GM18511 (cell line): ENCODE data around the gene CAMK1G.

Experiments
- ATAC-seq: cut with Tn5 transposase; IDR thresholded peaks from one replicate; pipeline ENCODE4 v1.9.1; 2021; ENCODE audit warnings: mild to moderate bottlenecking, moderate library complexity; ENCODE audit not compliant: unreplicated experiment

CAMK1G gene

DNA sequence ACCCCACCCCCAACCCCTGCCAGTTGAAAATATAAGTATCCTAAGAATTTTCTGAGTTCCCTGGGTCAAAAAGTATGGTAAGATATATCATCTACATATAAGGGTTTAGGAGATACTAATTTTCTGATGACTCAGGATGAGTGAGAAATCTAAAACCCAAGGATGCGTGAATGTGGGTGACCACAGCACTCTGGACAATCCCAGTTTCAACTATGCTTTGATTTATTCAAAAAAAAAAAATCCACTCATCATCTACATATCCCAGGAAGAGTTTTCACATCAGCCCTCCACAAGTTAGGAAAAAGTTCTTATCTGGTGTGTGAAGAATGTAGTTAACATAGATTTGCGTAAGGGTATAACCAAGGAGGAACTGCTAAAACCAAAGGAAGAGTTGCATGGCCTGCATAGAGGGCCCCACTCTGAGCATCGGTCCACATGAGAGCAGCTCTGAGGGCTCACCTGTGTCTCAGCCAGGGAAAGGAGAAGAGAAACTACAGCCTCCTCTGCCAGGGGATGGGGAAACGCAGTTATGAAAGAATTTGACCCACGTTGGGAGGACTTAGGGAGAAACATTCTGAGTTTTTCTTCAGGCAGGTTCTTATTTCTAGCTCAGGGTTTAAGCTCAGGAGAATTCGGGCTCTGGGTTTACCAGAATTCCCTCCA lies 50.0 kb downstream of the CAMK1G start:
- ATAC-seq: peak; percentile 64

- no peak for ATAC-seq
Observed at GRCh38 chr1:209634005-209634737, 50.7 kb downstream of the CAMK1G start.

DNA sequence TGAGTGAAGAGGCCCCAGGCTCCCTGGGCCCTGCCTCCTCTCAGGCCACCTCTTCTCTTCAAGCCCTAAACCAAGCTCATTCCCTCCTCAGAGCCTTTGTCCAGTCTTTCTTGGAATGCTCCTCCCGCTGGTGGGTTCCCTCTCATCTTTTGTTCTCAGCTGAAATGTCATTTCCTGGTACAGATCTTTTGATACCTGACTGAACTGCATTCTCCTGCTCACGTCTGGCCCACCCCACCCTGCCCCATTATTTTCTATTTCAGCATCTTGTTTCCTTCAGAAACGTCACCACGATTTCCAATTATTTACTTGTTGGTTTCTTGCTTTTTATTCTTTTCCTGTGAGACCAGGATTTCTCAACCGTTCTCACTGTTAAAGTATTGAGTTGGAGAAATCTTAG lies 52.3 kb downstream of the CAMK1G start:
- no peak for ATAC-seq

DNA sequence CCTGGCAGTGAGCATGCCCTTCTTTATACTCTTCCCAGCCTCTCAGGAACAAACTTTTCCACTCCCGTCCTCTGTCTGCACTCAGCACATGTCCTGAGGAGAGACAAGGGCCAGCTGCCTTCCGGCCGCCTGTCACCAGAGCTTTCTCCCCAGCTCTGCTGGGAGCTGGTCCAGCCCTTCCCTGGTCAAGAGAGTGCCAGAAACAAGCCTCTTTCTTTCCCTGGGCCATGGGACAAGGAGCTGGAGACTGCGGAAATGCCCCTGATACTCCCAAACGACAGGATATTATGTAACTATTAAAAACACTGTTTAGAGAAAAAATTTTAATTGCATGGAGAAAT lies 58.3 kb downstream of the CAMK1G start:
- no peak for ATAC-seq

GRCh38 chr1:209642816-209643215 lies 59.3 kb downstream of the CAMK1G start:
- ATAC-seq: no peak

DNA sequence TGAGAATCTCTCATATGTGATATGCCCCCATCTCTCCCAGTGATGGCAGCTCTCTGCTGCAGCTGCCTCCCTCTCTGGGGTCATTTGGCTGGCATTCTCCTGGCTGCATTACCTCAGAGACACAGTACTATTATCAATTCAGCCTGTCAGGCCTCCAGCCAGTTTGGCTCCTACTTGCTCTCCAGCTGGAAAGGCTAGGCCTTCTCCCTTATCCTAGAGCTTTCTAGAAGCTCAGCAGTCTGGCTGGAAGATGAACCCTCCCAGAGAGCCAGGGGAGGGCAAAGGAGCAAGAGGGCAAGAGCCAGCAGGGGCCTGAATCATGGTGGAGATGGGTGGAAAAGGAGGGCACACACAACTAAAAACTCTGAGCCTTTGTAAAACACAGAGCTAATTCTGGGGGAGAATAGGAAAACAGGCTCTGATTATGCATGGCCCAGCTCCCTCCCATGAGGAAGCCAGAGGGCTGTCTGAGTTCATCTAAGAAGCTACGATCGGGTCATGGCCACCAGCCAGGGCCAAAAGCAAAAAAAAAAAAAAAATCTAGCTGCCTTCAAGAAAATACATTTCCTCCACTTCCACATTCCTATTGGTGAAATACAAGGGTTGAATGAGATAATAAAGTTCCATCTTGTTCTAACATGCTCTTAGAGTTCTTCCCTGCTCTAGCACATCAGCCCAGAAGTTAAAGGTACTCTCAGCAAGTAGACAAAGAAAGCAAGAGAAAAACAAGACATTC lies 59.9 kb downstream of the CAMK1G start:
- no peak for ATAC-seq

DNA sequence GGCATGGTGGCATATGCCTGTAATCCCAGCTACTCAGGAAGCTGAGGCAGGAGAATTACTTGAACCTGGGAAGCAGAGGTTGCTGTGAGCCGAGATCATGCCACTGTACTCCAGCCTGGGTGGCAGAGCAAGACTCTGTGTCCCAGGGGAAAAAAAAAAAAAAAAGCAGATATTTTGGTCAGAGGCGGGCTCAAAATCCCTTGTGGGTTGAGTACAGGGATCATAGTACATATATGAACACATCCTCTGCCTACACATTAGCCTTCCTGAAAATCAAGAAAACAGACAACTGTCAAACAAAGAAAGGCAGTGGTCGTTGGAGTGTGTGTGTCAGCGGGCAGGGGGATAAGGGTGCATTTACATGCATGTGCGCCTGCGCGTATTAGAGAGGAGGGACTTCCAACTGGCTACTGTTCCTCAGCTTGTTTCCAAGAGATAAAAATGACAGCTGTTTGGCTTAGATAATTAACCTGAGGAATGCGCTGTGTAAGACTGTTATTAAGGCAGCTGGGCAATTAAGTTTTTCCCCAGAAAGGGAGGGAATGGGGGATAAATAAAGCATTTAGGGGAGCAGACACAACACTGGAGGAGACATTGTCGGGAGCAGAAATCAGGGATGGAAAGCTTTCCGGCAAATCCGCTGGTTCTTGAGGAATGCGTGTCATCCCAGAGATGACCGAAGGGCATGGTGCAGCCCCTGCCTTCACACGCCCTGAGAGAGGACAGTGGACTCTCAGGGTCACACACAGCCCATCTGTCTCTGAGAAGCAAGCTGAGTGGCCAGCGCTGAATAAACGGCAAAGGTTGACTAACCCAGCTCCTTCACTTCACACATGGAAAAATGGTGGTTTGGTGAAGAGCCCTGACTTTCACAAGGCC lies 62.3 kb downstream of the CAMK1G start:
- ATAC-seq: no peak

- no peak for ATAC-seq
Observed at GRCh38 chr1:209646558-209646957, 63.0 kb downstream of the CAMK1G start.

GRCh38 chr1:209647156-209647555 lies 63.6 kb downstream of the CAMK1G start:
- no peak for ATAC-seq

- no peak for ATAC-seq
Observed at GRCh38 chr1:209648346-209648745, 64.8 kb downstream of the CAMK1G start.

- ATAC-seq: no peak
Observed at GRCh38 chr1:209648931-209649776, 65.6 kb downstream of the CAMK1G start.

- no peak for ATAC-seq
Observed at GRCh38 chr1:209650454-209650853, 66.9 kb downstream of the CAMK1G start.

DNA sequence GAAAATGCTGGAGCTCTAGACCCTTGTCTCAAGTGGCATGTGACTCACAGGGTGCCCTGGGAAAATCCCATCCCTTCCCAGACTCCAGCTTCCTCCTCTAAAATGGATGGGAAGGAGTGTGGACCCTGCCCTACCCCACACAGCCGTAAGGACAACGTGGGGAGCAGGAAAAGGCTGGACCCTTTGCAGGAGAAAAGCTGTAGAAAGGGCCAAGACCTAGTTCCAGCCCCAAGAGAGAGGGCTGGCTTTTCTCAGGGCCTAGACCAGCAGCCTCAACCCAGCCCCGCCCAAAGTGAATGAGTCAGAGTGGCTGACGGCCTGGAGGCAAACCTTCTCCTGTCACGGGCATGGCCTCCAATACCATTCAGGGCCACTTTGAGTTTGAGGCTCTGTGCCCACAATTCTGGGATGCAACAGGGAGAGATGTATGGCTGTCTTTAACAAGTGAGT lies 67.6 kb downstream of the CAMK1G start:
- ATAC-seq: peak; percentile 64

DNA sequence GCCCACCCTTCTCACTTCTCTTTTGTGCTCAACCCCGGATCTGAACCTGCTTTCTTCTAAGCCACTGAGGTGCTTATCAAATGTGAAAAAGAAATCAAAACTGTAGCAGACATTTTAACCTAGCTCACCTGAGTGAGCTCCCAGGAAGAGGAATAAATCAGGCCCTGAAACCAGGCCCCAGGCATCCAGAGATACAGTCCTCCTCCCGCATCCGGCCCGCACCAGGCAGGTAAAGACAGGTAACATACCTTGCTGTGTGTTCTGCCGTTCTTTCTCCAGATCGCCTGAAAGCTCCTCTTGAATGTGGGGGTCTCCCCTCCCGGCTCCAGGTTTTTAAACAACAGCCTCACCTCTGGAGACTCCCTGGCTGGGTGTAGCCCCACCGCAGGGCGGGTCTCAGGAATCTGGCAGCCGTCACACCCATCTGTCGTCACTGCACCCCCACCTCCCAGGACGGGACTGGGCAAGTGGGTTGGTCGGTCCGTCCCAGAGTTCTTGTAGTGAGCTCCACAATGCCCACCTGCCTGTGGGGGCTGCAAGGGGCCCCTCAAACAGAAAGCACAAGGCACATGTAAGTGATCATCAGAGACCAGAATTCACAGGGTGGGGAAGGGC lies 68.7 kb downstream of the CAMK1G start, which contains the start of gene LAMB3:
LAMB3 (minus strand) TSS at position 305 of the 615 bp plus-strand sequence. CDS start 1,481 bp downstream, outside the sequence.
- no peak for ATAC-seq

- ATAC-seq: peak; percentile 43
Observed at GRCh38 chr1:209652873-209653401, 69.4 kb downstream of the CAMK1G start.

DNA sequence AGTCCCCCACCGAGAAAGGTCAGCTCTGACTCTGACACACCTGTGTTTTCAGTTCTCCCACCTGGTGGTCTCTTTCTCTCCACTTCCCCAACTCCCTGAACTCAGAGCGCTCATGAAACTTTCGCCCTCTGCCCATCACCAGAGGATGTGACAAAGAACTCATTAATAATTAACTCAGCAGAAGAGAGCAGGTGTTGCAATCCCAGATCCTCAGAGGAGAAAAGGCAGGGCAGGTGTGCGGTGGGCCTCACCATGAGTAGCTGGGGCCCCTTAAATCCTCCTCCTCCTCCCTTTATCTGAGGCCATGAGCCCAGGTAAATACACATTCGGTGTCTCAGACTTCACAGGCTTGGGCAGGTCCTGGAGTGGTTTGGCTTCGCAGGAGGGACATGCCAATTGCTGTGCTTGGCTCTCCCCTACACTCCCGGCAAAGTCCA lies 70.4 kb downstream of the CAMK1G start:
- peak; percentile 60 for ATAC-seq

DNA sequence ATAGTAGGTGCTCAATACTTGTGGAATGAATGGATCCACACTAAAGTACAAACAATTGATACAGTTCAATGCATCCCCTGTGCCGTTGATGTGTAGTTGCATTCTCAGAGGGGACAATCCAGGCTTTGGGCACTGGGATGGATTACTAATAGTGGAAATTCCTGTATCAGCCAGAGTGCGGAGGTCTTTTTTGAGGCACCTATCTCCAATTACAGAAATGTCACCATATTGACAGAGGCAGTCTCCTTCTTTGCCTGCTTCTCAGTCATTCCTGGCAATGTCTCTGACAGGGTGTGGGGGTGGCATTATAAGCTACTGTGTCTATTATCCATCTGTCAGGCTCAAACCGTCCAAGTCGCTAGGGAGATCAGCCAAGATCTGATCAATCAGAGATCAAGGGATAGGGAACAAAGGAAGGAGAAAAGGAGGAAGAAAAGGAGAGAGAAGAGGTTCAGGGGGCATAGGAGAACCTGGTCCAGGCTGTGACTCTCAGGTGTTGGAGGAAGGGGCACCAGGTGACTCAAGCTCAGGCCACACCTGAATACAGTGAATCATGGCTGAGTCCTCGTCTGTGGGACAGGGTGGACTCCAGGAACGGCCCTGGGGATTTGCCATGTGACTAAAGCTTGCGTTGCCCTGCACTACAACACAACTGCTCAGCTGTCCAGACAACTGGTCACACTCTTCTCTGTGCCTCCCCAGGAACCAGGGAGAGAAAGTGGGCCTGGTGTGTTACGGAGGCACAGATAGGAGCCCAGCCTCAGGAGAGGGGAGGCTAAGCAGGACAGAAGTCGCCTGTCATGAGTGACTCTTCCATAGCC lies 72.1 kb downstream of the CAMK1G start:
- no peak for ATAC-seq

DNA sequence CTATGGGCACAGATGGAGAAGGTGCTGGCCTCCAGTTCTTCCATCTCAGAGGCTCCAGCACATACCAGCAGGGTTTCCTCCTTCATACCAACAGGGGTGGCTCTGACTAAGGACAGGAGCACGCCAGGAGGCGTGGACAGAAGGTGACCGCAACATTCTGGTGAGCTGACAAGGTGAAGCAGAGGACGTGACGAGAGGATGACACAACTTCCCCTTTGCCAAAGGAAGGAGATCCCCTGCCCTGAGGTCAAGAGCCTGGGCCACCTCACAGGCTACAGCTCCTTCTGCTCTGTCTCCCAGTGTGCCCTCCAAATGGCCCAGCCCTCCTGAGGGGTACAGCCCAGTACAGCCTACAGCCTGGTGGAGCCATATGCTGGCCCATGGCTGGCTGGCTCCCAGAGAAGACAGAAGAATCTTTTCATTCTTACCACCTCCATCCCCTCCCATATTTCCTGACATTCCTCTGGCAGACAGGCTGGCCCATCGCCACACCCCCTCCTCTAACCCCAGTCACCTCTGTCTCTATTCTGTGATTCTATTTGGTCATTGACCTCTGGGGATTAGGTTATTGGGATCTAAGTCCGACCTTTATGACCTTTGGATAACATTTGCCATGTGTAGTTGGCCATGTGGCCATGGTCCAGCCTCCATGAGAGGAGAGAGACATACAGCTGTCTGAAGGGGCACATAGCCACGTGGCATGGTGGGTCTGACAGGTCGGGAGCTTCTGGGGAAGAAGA lies 73.8 kb downstream of the CAMK1G start:
- no peak for ATAC-seq
